A549 (cell line): Measurements from ENCODE around the gene COQ9. TPM values are rescaled to one million over a fixed set of nuclear protein-coding genes. Genes with fewer than 3 reads are reported as not detected.

ENCODE experiments used
- ATAC-seq, 2 experiments: fragments of 200-7000 bp in 1 of 2; fragments of >200 bp in 1 of 2; cut with Nextera tagmentation in 1 of 2; cut with Tn5 transposase in 1 of 2; 3 replicates each; pipeline versions ENCODE4 v1.8.0 to v1.9.1; 2018 to 2020; ENCODE audit warnings: mild to moderate bottlenecking in 1 of 2, moderate library complexity in 1 of 2
- CTCF ChIA-PET: fragments of 300-600 bp; sonication (Branson Sonifier 250); formaldehyde crosslinking; extraction: SDS; loops from one replicate; lab custom pipeline; 2021; ENCODE audit warnings: antibody characterized with exemption, inconsistent platforms; lab: Yijun Ruan, JAX
- POLR2A ChIA-PET: fragments of 350-600 bp; formaldehyde crosslinking; extraction: SDS; loops from one replicate; lab custom pipeline; 2021; ENCODE audit warnings: antibody characterized with exemption, inconsistent platforms; lab: Yijun Ruan, JAX
- DNase-seq, 2 experiments: peaks; one replicate each; pipeline versions ENCODE4 v3.0.0 to v3.0.0-alpha.2; 2011 to 2016; ENCODE audit warnings: low read depth in 1 of 2, low spot score in 1 of 2
- FAIRE-seq: peaks from 2 replicates; lab custom pipeline; 2011; peaks lifted over from hg19 to GRCh38; lab: Jason Lieb, UNC
- H3K27ac ChIP-seq, 2 experiments: fragments of >200 bp; sonication (Bioruptor Twin); formaldehyde crosslinking; 3 replicates each; pipeline ENCODE4 v1.5.1; 2016 to 2017
- H3K4me1 ChIP-seq: fragments of >200 bp; sonication (Bioruptor Twin); formaldehyde crosslinking; 3 replicates; pipeline ENCODE4 v1.6.1; 2016
- H3K4me2 ChIP-seq: fragments of >200 bp; sonication (Bioruptor Twin); formaldehyde crosslinking; 3 replicates; pipeline ENCODE4 v1.6.1; 2016
- H3K4me3 ChIP-seq: fragments of >200 bp; sonication (Bioruptor Twin); formaldehyde crosslinking; 3 replicates; pipeline ENCODE4 v1.5.1; 2016
- H3K9me3 ChIP-seq: fragments of >200 bp; sonication (Bioruptor Twin); formaldehyde crosslinking; 3 replicates; pipeline ENCODE4 v1.6.1; 2016
- BHLHE40 ChIP-seq: IDR thresholded peaks from 2 replicates; pipeline ENCODE4 v1.6.1; 2012; ENCODE audit warnings: low read depth, low read length, inconsistent platforms
- CBX2 ChIP-seq: fragments of 200-600 bp; sonication (generic); IDR thresholded peaks from 2 replicates; pipeline ENCODE4 v1.6.1; 2016; ENCODE audit warnings: low read depth, mild to moderate bottlenecking, borderline replicate concordance
- CBX8 ChIP-seq: fragments of 200-600 bp; sonication (generic); IDR thresholded peaks from 2 replicates; pipeline ENCODE4 v1.6.1; 2016
- CEBPB ChIP-seq, 2 experiments: fragments of >200 bp in 1 of 2; sonication (Bioruptor Twin) in 1 of 2; formaldehyde crosslinking in 1 of 2; IDR thresholded peaks; 2 replicates each; pipeline ENCODE4 v1.6.1; 2012 to 2016
- EP300 ChIP-seq, 2 experiments: fragments of >200 bp; sonication (Bioruptor Twin); formaldehyde crosslinking; IDR thresholded peaks; 2 replicates in 1 of 2; 3 replicates in 1 of 2; pipeline ENCODE4 v1.6.1; 2016 to 2017
- FOXS1 ChIP-seq: fragments of 250-450 bp; sonication (Bioruptor Pico); IDR thresholded peaks from 2 replicates; pipeline ENCODE4 v1.5.0; 2020; ENCODE audit warnings: mild to moderate bottlenecking, moderate library complexity
- GATA3 ChIP-seq: IDR thresholded peaks from 2 replicates; pipeline ENCODE4 v1.6.1; 2012; ENCODE audit warnings: borderline replicate concordance
- HDAC2 ChIP-seq: fragments of 200-600 bp; sonication (generic); IDR thresholded peaks from 2 replicates; pipeline ENCODE4 v1.6.1; 2016
- HOXB13 ChIP-seq: fragments of 250-450 bp; sonication (Bioruptor Pico); IDR thresholded peaks from 2 replicates; pipeline ENCODE4 v1.5.0; 2020; ENCODE audit warnings: low read depth, mild to moderate bottlenecking, moderate library complexity
- KDM5A ChIP-seq: fragments of 200-600 bp; sonication (generic); IDR thresholded peaks from 2 replicates; pipeline ENCODE4 v1.6.1; 2016; ENCODE audit warnings: antibody characterized with exemption, mild to moderate bottlenecking
- MAZ ChIP-seq: fragments of 150-350 bp; IDR thresholded peaks from 2 replicates; pipeline ENCODE4 v1.6.1; 2014; ENCODE audit warnings: antibody characterized with exemption, low read depth, low read length, borderline replicate concordance
- NFE2L2 ChIP-seq: fragments of 150-350 bp; conservative IDR thresholded peaks from 2 replicates; pipeline ENCODE4 v1.6.1; 2014; ENCODE audit warnings: low read length
- NPAS2 ChIP-seq: fragments of 250-450 bp; sonication (Bioruptor Pico); IDR thresholded peaks from 2 replicates; pipeline ENCODE4 v1.8.0; 2022; ENCODE audit warnings: mild to moderate bottlenecking, moderate library complexity, borderline replicate concordance
- RNF2 ChIP-seq: fragments of 200-600 bp; sonication (generic); IDR thresholded peaks from 2 replicates; pipeline ENCODE4 v1.6.1; 2016; ENCODE audit warnings: low read depth, mild to moderate bottlenecking, antibody characterized with exemption, moderate library complexity, borderline replicate concordance
- SMC3 ChIP-seq: fragments of >200 bp; sonication (Bioruptor Twin); formaldehyde crosslinking; IDR thresholded peaks from 3 replicates; pipeline ENCODE4 v1.6.1; 2018; ENCODE audit warnings: inconsistent platforms
- ZC3H11A ChIP-seq: fragments of 450-650 bp; IDR thresholded peaks from 2 replicates; pipeline ENCODE4 v1.6.1; 2014; ENCODE audit warnings: antibody characterized with exemption, mild to moderate bottlenecking
- ZFP36 ChIP-seq: fragments of 450-650 bp; IDR thresholded peaks from 2 replicates; pipeline ENCODE4 v1.6.1; 2014; ENCODE audit warnings: borderline replicate concordance; ENCODE audit not compliant: partially characterized antibody
- ZNF302 ChIP-seq: fragments of 250-450 bp; sonication (Bioruptor Pico); IDR thresholded peaks from 2 replicates; pipeline ENCODE4 v1.9.0; 2021; ENCODE audit warnings: inconsistent platforms, mild to moderate bottlenecking, moderate library complexity
- WGBS: methylation state at CpG from one replicate; pipeline ENCODE4 v1.1.6; 2017; ENCODE audit errors: missing lambda C conversion rate; 5-methylcytosine and 5-hydroxymethylcytosine counted together
- polyA plus RNA-seq, 4 experiments: library from polyadenylated mRNA; depleted of rRNA in 3 of 4; stranded (reverse); fragments of >200 nt; fragmentation: RNase III in 1 of 4; extraction: RNeasy Plus Mini Kit Qiagen cat#74134 plus additional on column Dnase treatment in 1 of 4; gene quantifications; 2 replicates in 3 of 4; 3 replicates in 1 of 4; pipeline ENCODE4 v1.2.3, GENCODE V29; 2011 to 2017
- TF ChIP-seq, protein P1 (sequence below): fragments of 250-450 bp; sonication (Bioruptor Pico); IDR thresholded peaks from 2 replicates; pipeline ENCODE4 v1.5.0; 2020; ENCODE audit warnings: low read depth, mild to moderate bottlenecking, moderate library complexity
- TF ChIP-seq, protein P2 (sequence below): fragments of 150-350 bp; IDR thresholded peaks from 2 replicates; pipeline ENCODE4 v1.6.1; 2014; ENCODE audit warnings: low read depth, mild to moderate bottlenecking, low read length
- TF ChIP-seq, protein P3 (sequence below): fragments of >200 bp; sonication (Bioruptor Twin); formaldehyde crosslinking; IDR thresholded peaks from 2 replicates; pipeline ENCODE4 v1.6.1; 2016
- TF ChIP-seq, protein P4 (sequence below): fragments of 200-600 bp; sonication (generic); IDR thresholded peaks from 2 replicates; pipeline ENCODE4 v1.6.1; 2016; ENCODE audit warnings: antibody characterized with exemption, mild to moderate bottlenecking, moderate library complexity

COQ9 gene
- polyA plus RNA-seq, 2 of the 4 experiments (the other 2 are of a cell fraction) = 47.2 to 109 TPM

DNA sequence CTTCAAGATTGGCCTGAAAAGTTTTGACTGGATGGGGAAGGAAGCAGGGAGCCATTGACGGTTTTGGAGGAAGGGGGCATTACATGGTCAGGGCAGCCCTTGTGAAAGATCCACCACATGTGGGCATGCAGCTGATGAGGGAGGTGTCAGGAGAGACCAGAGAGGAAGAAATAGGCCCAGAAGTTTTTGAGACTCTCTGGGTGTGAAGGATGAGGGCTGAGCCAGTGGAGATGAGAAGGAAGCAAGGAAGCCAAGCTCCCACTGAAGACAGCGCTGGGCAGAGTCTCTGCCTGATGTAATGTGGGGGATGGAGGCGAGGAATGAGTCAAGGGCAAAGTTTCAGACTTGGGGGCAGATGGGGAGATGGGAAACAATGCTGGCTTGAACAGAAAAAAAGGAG lies 42.2 kb upstream of the COQ9 start:
- ATAC-seq (peak in 1 of 2 experiments; percentile 19; a peak in 2 of 6 replicates), DNase-seq (no peak), FAIRE-seq (no peak)
- Histone ChIP-seq H3K4me1 (no peaks in the 10 kb centered on the region), H3K4me3 (no peak overlapping the region), H3K4me2 (no peak overlapping the region), H3K27ac (no peak overlapping the region), H3K9me3 (no peaks in the 10 kb centered on the region)
- 51% methylated on average over 3 of the region's 3 CpGs for WGBS
- ChIA-PET POLR2A (no interaction called here), CTCF (interaction anchor here (0.9 to 3.8 kb wide), 6 partner anchors 8 to 121 kb away, joined by 3 to 47 read pairs (median 9); no protein-coding TSS in a partner anchor)
- TF ChIP-seq CBX2 = no peak
- no peak for TF ChIP-seq GATA3
- TF ChIP-seq HOXB13 = no peak
- TF ChIP-seq CEBPB (IDR thresholded peaks at IDR 0.05) = no peak
- no peak for TF ChIP-seq NFE2L2
- TF ChIP-seq ZC3H11A = no peak
- TF ChIP-seq, protein P1, sequence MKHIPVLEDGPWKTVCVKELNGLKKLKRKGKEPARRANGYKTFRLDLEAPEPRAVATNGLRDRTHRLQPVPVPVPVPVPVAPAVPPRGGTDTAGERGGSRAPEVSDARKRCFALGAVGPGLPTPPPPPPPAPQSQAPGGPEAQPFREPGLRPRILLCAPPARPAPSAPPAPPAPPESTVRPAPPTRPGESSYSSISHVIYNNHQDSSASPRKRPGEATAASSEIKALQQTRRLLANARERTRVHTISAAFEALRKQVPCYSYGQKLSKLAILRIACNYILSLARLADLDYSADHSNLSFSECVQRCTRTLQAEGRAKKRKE (CRISPR knock-in tag) = no peak

DNA sequence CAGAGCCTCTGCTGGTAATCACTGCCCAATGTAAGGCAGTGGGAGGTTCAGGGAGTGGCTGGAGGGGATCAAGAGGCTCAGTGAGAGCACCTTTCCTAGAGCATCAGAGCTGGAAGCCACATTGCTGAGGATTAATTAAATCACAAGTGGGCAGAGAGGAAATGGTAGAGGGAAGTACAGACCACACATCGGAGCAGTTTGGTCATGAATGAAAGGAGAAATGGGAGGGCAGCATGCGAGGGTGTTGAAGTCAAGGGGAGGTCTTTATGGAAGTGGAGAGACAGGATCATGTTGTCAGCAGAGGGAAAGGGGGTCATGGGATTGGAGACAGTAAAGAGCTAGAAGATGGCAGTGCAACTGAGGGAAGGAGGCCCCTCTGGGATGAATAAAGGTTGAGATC lies 40.4 kb upstream of the COQ9 start:
- ATAC-seq = no peak
- no peak for FAIRE-seq
- no peak for DNase-seq
- POLR2A ChIA-PET = no interaction called here
- TF ChIP-seq EP300 (IDR thresholded peaks at IDR 0.05) (no peak), HDAC2 (no peak), SMC3 (no peak), ZC3H11A (no peak), RNF2 (no peak), MAZ (no peak), KDM5A (no peak), FOXS1 (CRISPR knock-in tag) (no peak)
- TF ChIP-seq, protein P2, sequence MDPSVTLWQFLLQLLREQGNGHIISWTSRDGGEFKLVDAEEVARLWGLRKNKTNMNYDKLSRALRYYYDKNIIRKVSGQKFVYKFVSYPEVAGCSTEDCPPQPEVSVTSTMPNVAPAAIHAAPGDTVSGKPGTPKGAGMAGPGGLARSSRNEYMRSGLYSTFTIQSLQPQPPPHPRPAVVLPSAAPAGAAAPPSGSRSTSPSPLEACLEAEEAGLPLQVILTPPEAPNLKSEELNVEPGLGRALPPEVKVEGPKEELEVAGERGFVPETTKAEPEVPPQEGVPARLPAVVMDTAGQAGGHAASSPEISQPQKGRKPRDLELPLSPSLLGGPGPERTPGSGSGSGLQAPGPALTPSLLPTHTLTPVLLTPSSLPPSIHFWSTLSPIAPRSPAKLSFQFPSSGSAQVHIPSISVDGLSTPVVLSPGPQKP = no peak
- TF ChIP-seq, protein P1 (CRISPR knock-in tag) = no peak
- TF ChIP-seq, protein P3, sequence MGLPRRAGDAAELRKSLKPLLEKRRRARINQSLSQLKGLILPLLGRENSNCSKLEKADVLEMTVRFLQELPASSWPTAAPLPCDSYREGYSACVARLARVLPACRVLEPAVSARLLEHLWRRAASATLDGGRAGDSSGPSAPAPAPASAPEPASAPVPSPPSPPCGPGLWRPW = no peak
- TF ChIP-seq, all 56 proteins: peak for 0
- H3K4me3 ChIP-seq = no peak overlapping the region
- H3K4me2 ChIP-seq = no peak overlapping the region
- no peaks in the 10 kb centered on the region for H3K9me3 ChIP-seq
- WGBS = 74% methylated on average over 2 of the region's 2 CpGs
- H3K4me1 ChIP-seq = no peaks in the 10 kb centered on the region
- CTCF ChIA-PET = interaction anchor here (1.1 to 3.8 kb wide), 3 partner anchors 11 to 314 kb away, joined by 3 to 47 read pairs (median 4); partner anchors contain the start of gene CPNE2
- no peak overlapping the region for H3K27ac ChIP-seq

DNA sequence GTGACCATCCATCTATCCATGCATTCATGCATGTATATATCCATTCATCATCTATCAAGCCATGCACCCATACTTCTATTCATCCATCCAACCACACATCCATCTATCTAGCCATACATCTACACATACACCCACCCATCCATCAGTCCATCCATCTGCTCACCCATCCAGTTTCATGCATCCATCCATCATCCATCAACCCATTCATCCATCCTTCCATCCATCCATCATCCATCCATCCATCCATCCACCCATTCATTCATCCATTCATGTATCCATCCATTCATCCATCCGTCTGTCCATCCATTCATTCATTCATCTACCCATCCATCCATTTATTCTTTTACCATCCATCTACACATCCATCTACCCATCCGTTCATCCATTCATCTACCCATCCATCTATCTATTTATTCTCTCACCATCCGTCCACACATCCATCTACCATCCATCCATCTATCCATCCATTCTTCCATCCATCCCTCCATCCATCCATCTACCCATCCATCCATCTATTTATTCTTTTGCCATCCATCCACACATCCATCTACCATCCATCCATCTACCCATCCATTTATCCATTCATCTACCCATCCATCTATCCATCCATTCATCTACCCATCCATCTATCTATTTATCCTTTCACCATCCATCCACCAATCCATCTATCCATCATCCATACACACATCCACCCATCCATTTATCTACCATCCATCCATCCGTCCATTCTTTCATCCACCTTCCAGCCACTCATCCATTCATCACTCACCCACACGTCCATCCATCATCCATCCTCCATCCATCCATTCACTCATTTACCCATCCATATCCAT lies 39.5 kb upstream of the COQ9 start:
- ChIA-PET POLR2A (no interaction called here), CTCF (interaction anchor here (1.4 to 3.8 kb wide), 3 partner anchors 10 to 103 kb away, joined by 4 to 47 read pairs (median 15); no protein-coding TSS in a partner anchor)
- H3K4me3 ChIP-seq = no peak overlapping the region
- ATAC-seq (no peak), FAIRE-seq (no peak), DNase-seq (no peak)
- H3K9me3 ChIP-seq = no peaks in the 10 kb centered on the region
- H3K4me1 ChIP-seq = no peaks in the 10 kb centered on the region
- no peak overlapping the region for H3K27ac ChIP-seq
- WGBS = 57% methylated on average over 5 of the region's 5 CpGs
- H3K4me2 ChIP-seq = no peak overlapping the region
- TF ChIP-seq HDAC2 (no peak), BHLHE40 (no peak), EP300 (IDR thresholded peaks at IDR 0.05) (no peak), CBX8 (no peak), ZFP36 (no peak), ZNF302 (CRISPR knock-in tag) (no peak), NPAS2 (CRISPR knock-in tag) (no peak)
- TF ChIP-seq, protein P1 (CRISPR knock-in tag) = no peak
- TF ChIP-seq, protein P2 = no peak
- TF ChIP-seq, protein P4, sequence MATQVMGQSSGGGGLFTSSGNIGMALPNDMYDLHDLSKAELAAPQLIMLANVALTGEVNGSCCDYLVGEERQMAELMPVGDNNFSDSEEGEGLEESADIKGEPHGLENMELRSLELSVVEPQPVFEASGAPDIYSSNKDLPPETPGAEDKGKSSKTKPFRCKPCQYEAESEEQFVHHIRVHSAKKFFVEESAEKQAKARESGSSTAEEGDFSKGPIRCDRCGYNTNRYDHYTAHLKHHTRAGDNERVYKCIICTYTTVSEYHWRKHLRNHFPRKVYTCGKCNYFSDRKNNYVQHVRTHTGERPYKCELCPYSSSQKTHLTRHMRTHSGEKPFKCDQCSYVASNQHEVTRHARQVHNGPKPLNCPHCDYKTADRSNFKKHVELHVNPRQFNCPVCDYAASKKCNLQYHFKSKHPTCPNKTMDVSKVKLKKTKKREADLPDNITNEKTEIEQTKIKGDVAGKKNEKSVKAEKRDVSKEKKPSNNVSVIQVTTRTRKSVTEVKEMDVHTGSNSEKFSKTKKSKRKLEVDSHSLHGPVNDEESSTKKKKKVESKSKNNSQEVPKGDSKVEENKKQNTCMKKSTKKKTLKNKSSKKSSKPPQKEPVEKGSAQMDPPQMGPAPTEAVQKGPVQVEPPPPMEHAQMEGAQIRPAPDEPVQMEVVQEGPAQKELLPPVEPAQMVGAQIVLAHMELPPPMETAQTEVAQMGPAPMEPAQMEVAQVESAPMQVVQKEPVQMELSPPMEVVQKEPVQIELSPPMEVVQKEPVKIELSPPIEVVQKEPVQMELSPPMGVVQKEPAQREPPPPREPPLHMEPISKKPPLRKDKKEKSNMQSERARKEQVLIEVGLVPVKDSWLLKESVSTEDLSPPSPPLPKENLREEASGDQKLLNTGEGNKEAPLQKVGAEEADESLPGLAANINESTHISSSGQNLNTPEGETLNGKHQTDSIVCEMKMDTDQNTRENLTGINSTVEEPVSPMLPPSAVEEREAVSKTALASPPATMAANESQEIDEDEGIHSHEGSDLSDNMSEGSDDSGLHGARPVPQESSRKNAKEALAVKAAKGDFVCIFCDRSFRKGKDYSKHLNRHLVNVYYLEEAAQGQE = no peak
